B cell (primary cell): Measurements from ENCODE around the gene RAB22A. TPM values are rescaled to one million over a fixed set of nuclear protein-coding genes. Genes with fewer than 3 reads are reported as not detected.

Source experiments
- ATAC-seq: fragments of 200-7000 bp; cut with Tn5 transposase; one replicate; pipeline ENCODE4 v1.10.0; 2021; ENCODE audit warnings: low read depth, mild to moderate bottlenecking, moderate number of reproducible peaks, moderate library complexity
- CTCF ChIA-PET: fragments of 350-600 bp; sonication (Branson Sonifier 250); formaldehyde crosslinking; loops from one replicate; lab custom pipeline; 2021; ENCODE audit warnings: antibody characterized with exemption, inconsistent platforms; lab: Charles Lee
- POLR2A ChIA-PET: fragments of 350-600 bp; sonication (Branson Sonifier 250); formaldehyde crosslinking; loops from one replicate; lab custom pipeline; 2021; ENCODE audit warnings: antibody characterized with exemption; lab: Charles Lee
- DNase-seq: peaks from one replicate; pipeline ENCODE4 v3.0.0; 2013
- H2AFZ ChIP-seq: 2 replicates; pipeline ENCODE4 v1.6.1; 2012; ENCODE audit warnings: mild to moderate bottlenecking, low read depth, low read length; ENCODE audit not compliant: insufficient read depth, poor library complexity, severe bottlenecking
- H3K27ac ChIP-seq, 2 donors: 1 replicate in 1 of 2; 2 replicates in 1 of 2; pipeline ENCODE4 v1.5.1; 2012 to 2013; ENCODE audit warnings: low read length in 2 of 2, mild to moderate bottlenecking in 2 of 2, moderate library complexity in 1 of 2
- H3K27me3 ChIP-seq, 4 experiments: fragments of 200-600 bp in 1 of 4; sonication (generic) in 1 of 4; replicated peaks in 1 of 4; 1 replicate in 2 of 4; 2 replicates in 2 of 4; pipeline versions ENCODE4 v1.6.1 to v1.7.0; 2013 to 2016; ENCODE audit warnings: low read length in 3 of 4, mild to moderate bottlenecking in 2 of 4, mixed read lengths in 1 of 4, moderate library complexity in 1 of 4; ENCODE audit not compliant: insufficient read depth in 4 of 4, control insufficient read depth in 3 of 4; ENCODE audit errors: control extremely low read depth in 1 of 4
- H3K36me3 ChIP-seq, 2 experiments: replicated peaks in 1 of 2; 1 replicate in 1 of 2; 2 replicates in 1 of 2; pipeline versions ENCODE4 v1.6.1 to v1.7.1; 2013; ENCODE audit warnings: low read length in 1 of 2; ENCODE audit not compliant: insufficient read depth in 2 of 2, control insufficient read depth in 1 of 2; ENCODE audit errors: control extremely low read depth in 1 of 2, extremely low read depth in 1 of 2
- H3K4me1 ChIP-seq, 2 donors: fragments of 200-600 bp in 1 of 2; sonication (generic) in 1 of 2; 1 replicate in 1 of 2; 2 replicates in 1 of 2; pipeline versions ENCODE4 v1.5.1 to v1.6.1; 2013 to 2017; ENCODE audit warnings: low read length in 2 of 2; ENCODE audit not compliant: control insufficient read depth in 2 of 2, insufficient read depth in 2 of 2
- H3K4me2 ChIP-seq: replicated peaks from 2 replicates; pipeline ENCODE3; 2012; ENCODE audit warnings: mild to moderate bottlenecking, low read depth, low read length; ENCODE audit not compliant: poor library complexity, severe bottlenecking
- H3K4me3 ChIP-seq, 5 experiments: fragments of 200-600 bp in 1 of 5; sonication (generic) in 1 of 5; 1 replicate in 3 of 5; 2 replicates in 2 of 5; pipeline versions ENCODE4 v1.5.1 to v1.7.0; 2011 to 2016; ENCODE audit warnings: low read length in 4 of 5, mild to moderate bottlenecking in 4 of 5, low read depth in 2 of 5, control low read depth in 1 of 5, moderate library complexity in 1 of 5; ENCODE audit not compliant: insufficient read depth in 1 of 5; ENCODE audit errors: control extremely low read depth in 1 of 5, extremely low read depth in 1 of 5
- H3K79me2 ChIP-seq: fragments of 200-600 bp; sonication (generic); one replicate; pipeline ENCODE4 v1.6.0; 2016; ENCODE audit warnings: low read length; ENCODE audit not compliant: control insufficient read depth, insufficient read depth
- H3K9ac ChIP-seq: fragments of 200-600 bp; sonication (generic); 2 replicates; pipeline ENCODE4 v1.6.1; 2017; ENCODE audit warnings: mild to moderate bottlenecking, low read length, moderate library complexity
- H3K9me3 ChIP-seq, 3 donors: one replicate each; pipeline versions ENCODE4 v1.6.1 to v1.7.1; 2013; ENCODE audit warnings: low read length in 2 of 3; ENCODE audit not compliant: control insufficient read depth in 2 of 3, insufficient read depth in 1 of 3; ENCODE audit errors: control extremely low read depth in 1 of 3
- H4K20me1 ChIP-seq: 2 replicates; pipeline ENCODE4 v1.6.0; 2012; ENCODE audit warnings: mild to moderate bottlenecking, low read length; ENCODE audit not compliant: insufficient read depth, control insufficient read depth, poor library complexity, severe bottlenecking
- H3K27ac Mint-ChIP-seq: one replicate; pipeline ENCODE4 v1.8.0; 2021; ENCODE audit warnings: mixed read lengths
- H3K27me3 Mint-ChIP-seq: one replicate; pipeline ENCODE4 v1.8.0; 2021; ENCODE audit warnings: mixed read lengths
- H3K4me1 Mint-ChIP-seq: one replicate; pipeline ENCODE4 v1.8.0; 2021; ENCODE audit warnings: mixed read lengths
- H3K4me3 Mint-ChIP-seq: one replicate; pipeline ENCODE4 v1.8.0; 2021; ENCODE audit warnings: mixed read lengths
- H3K9me3 Mint-ChIP-seq: one replicate; pipeline ENCODE4 v1.8.0; 2022; ENCODE audit warnings: mixed read lengths; ENCODE audit not compliant: insufficient read depth
- CTCF ChIP-seq: fragments of 200-600 bp; IDR thresholded peaks from one replicate; pipeline ENCODE4 v1.8.0; 2022; ENCODE audit warnings: antibody characterized with exemption, mild to moderate bottlenecking
- EZH2 ChIP-seq: IDR thresholded peaks from 2 replicates; pipeline ENCODE4 v1.6.1; 2012; ENCODE audit warnings: borderline replicate concordance, low read depth, mild to moderate bottlenecking, moderate library complexity, low read length; ENCODE audit not compliant: insufficient read depth, poor library complexity, severe bottlenecking
- WGBS: methylation state at CpG from one replicate; pipeline ENCODE4 v1.1.5; 2013; ENCODE audit warnings: missing lambda C conversion rate; ENCODE audit not compliant: insufficient coverage; 5-methylcytosine and 5-hydroxymethylcytosine counted together
- intact Hi-C: fragments of 100-400 bp; cut with micrococcal nuclease; formaldehyde crosslinking; loops from one replicate; pipeline ENCODE4 v1.10.0; 2022
- polyA plus RNA-seq: library from polyadenylated mRNA; depleted of rRNA; stranded (reverse); fragments of >200 nt; gene quantifications from 2 replicates; pipeline ENCODE4 v1.2.3, GENCODE V29; 2012
- total RNA-seq, 2 donors: library from RNA; stranded (reverse); fragments of 120-200 nt in 1 of 2; gene quantifications; 1 replicate in 1 of 2; 2 replicates in 1 of 2; pipeline versions ENCODE4 v1.2.3 to v1.2.4, GENCODE V29; 2013 to 2022

The RAB22A gene
- total and polyA plus RNA-seq, 2 donors (not counting 1 experiment from before 2014, with no cell fraction given), result 7.5 to 21.1 TPM

- no peak for DNase-seq
- peaks cover 0 to 2% (median 0%) of the 10 kb centered on the region in 3 donors for H3K9me3 ChIP-seq
- no peaks in the 10 kb centered on the region for H3K36me3 ChIP-seq
- no peaks in the 10 kb centered on the region for H3K79me2 ChIP-seq
- ATAC-seq, result no peak
- Mint-ChIP-seq H3K27me3 (peaks cover 26% of the 10 kb centered on the region), H3K27ac (no peak overlapping the region), H3K9me3 (no peaks in the 10 kb centered on the region), H3K4me3 (no peak overlapping the region), H3K4me1 (no peaks in the 10 kb centered on the region)
- H3K4me1 ChIP-seq, result no peaks in the 10 kb centered on the region
- H2AFZ ChIP-seq, result no peak overlapping the region
- TF ChIP-seq EZH2 (no peak), CTCF (no peak)
- WGBS, result 84% methylated on average over 18 of the region's 19 CpGs
- ChIA-PET POLR2A (no interaction called here), CTCF (no interaction called here)
- no peak overlapping the region for H3K9ac ChIP-seq
- no peak overlapping the region for H3K4me2 ChIP-seq
- no peak overlapping the region for H3K4me3 ChIP-seq
- intact Hi-C loops, result no loop called here
- peaks cover 0 to 10% (median 5%) of the 10 kb centered on the region in 4 experiments for H3K27me3 ChIP-seq
- H3K27ac ChIP-seq, result no peak overlapping the region
- H4K20me1 ChIP-seq, result no peaks in the 10 kb centered on the region
Measured at GRCh38 chr20:58374027-58374850, 64.7 kb downstream of the RAB22A start.
